Natural killer cell treated with Interleukin-12 subunit alpha and Interleukin-12 subunit beta and Interleukin-15 and Interleukin-18, amount 100 ng/mL, for 72 hours (primary cell): ENCODE data around the gene ACO1. TPM values are rescaled to one million over a fixed set of nuclear protein-coding genes. Genes with fewer than 3 reads are reported as not detected.

ENCODE experiments used
- ATAC-seq, 2 donors: fragments of 150-1000 bp; cut with Tn5 transposase in 1 of 2; sonication (Bioruptor Pico), chemical (Tn5 transposase) in 1 of 2; 2 replicates each; pipeline ENCODE4 v1.10.0; 2021
- DNase-seq: peaks from one replicate; pipeline ENCODE4 v3.0.0; 2022; ENCODE audit warnings: low spot score
- H3K27ac Mint-ChIP-seq, 2 donors: 1 replicate in 1 of 2; 2 replicates in 1 of 2; pipeline ENCODE4 v1.8.0; 2022; ENCODE audit warnings: mixed read lengths in 2 of 2, mild to moderate bottlenecking in 1 of 2, moderate library complexity in 1 of 2
- H3K27me3 Mint-ChIP-seq, 2 donors: 1 replicate in 1 of 2; 2 replicates in 1 of 2; pipeline ENCODE4 v1.8.0; 2022; ENCODE audit warnings: mixed read lengths in 2 of 2
- H3K36me3 Mint-ChIP-seq: one replicate; pipeline ENCODE4 v1.8.0; 2022; ENCODE audit warnings: mixed read lengths
- H3K4me1 Mint-ChIP-seq, 2 donors: 1 replicate in 1 of 2; 2 replicates in 1 of 2; pipeline ENCODE4 v1.8.0; 2022; ENCODE audit warnings: low read depth in 2 of 2, mixed read lengths in 2 of 2, mild to moderate bottlenecking in 1 of 2
- H3K4me3 Mint-ChIP-seq: one replicate; pipeline ENCODE4 v1.8.0; 2022; ENCODE audit warnings: mixed read lengths
- H3K9me3 Mint-ChIP-seq: 2 replicates; pipeline ENCODE4 v1.8.0; 2022; ENCODE audit warnings: mixed read lengths
- total RNA-seq, 2 donors: library from RNA; stranded (reverse); gene quantifications; one replicate each; pipeline ENCODE4 v1.2.3, GENCODE V29; 2022

Gene ACO1
- total RNA-seq, 2 donors from 2014 or later = 10.9 to 12.1 TPM

- Mint-ChIP-seq H3K9me3 (no peaks in the 10 kb centered on the region), H3K36me3 (no peaks in the 10 kb centered on the region), H3K27me3 (peaks cover 0 to 23% of the 10 kb centered on the region in 2 donors), H3K4me3 (no peak overlapping the region), H3K4me1 (no peaks in the 10 kb centered on the region), H3K27ac (no peak overlapping the region)
- ATAC-seq (no peak), DNase-seq (no peak)
Observed at GRCh38 chr9:32360983-32361673, 23.3 kb upstream of the ACO1 start.

- no peaks in the 10 kb centered on the region for H3K36me3 Mint-ChIP-seq
- no peak overlapping the region for H3K4me3 Mint-ChIP-seq
- DNase-seq = no peak
- ATAC-seq = no peak
- H3K27me3 Mint-ChIP-seq = peaks cover 6 to 10% of the 10 kb centered on the region in 2 donors
- H3K27ac Mint-ChIP-seq = no peak overlapping the region
- H3K9me3 Mint-ChIP-seq = no peaks in the 10 kb centered on the region
- no peaks in the 10 kb centered on the region for H3K4me1 Mint-ChIP-seq
Observed at GRCh38 chr9:32371279-32371678, 13.2 kb upstream of the ACO1 start.

- no peak overlapping the region for H3K27ac Mint-ChIP-seq
- H3K4me3 Mint-ChIP-seq = no peak overlapping the region
- H3K4me1 Mint-ChIP-seq = no peaks in the 10 kb centered on the region
- peaks cover 6 to 11% of the 10 kb centered on the region in 2 donors for H3K27me3 Mint-ChIP-seq
- H3K9me3 Mint-ChIP-seq = no peaks in the 10 kb centered on the region
- ATAC-seq = no peak
- DNase-seq = no peak
- no peaks in the 10 kb centered on the region for H3K36me3 Mint-ChIP-seq
Observed at GRCh38 chr9:32371679-32372078, 12.8 kb upstream of the ACO1 start.

GRCh38 chr9:32376285-32376684 lies 8.2 kb upstream of the ACO1 start:
- no peak for ATAC-seq
- no peaks in the 10 kb centered on the region for H3K9me3 Mint-ChIP-seq
- H3K4me1 Mint-ChIP-seq = peaks cover 4 to 5% of the 10 kb centered on the region in 2 donors
- peaks cover 15 to 20% of the 10 kb centered on the region in 2 donors for H3K27me3 Mint-ChIP-seq
- DNase-seq = no peak
- H3K36me3 Mint-ChIP-seq = no peaks in the 10 kb centered on the region
- no peak overlapping the region for H3K4me3 Mint-ChIP-seq
- H3K27ac Mint-ChIP-seq = no peak overlapping the region

GRCh38 chr9:32378496-32378895 lies 5.9 kb upstream of the ACO1 start:
- Mint-ChIP-seq H3K9me3 (no peaks in the 10 kb centered on the region), H3K27me3 (peaks cover 23 to 27% of the 10 kb centered on the region in 2 donors), H3K27ac (no peak overlapping the region), H3K4me3 (peak overlapping the region; percentile 33), H3K4me1 (peaks cover 5 to 8% of the 10 kb centered on the region in 2 donors), H3K36me3 (no peaks in the 10 kb centered on the region)
- peak; percentile 71 to 72 for ATAC-seq
- DNase-seq = no peak

- peak; percentile 76 to 80 for ATAC-seq
- H3K27ac Mint-ChIP-seq = no peak overlapping the region
- DNase-seq = peak; percentile 72
- peaks cover 23 to 27% of the 10 kb centered on the region in 2 donors for H3K27me3 Mint-ChIP-seq
- H3K9me3 Mint-ChIP-seq = no peaks in the 10 kb centered on the region
- H3K4me1 Mint-ChIP-seq = peaks cover 9 to 14% of the 10 kb centered on the region in 2 donors
- peak overlapping the region; percentile 33 for H3K4me3 Mint-ChIP-seq
- H3K36me3 Mint-ChIP-seq = no peaks in the 10 kb centered on the region
Observed at GRCh38 chr9:32378993-32379729, 5.3 kb upstream of the ACO1 start.

- Mint-ChIP-seq H3K36me3 (no peaks in the 10 kb centered on the region), H3K27me3 (peaks cover 23 to 25% of the 10 kb centered on the region in 2 donors)
Observed at GRCh38 chr9:32380944-32381343, 3.5 kb upstream of the ACO1 start.

GRCh38 chr9:32382565-32383320 lies 1.7 kb upstream of the ACO1 start:
- H3K36me3 Mint-ChIP-seq = no peaks in the 10 kb centered on the region
- H3K4me1 Mint-ChIP-seq = peaks cover 14 to 15% of the 10 kb centered on the region in 2 donors
- no peak for ATAC-seq
- no peaks in the 10 kb centered on the region for H3K9me3 Mint-ChIP-seq
- peaks cover 18 to 21% of the 10 kb centered on the region in 2 donors for H3K27me3 Mint-ChIP-seq
- DNase-seq = no peak
- peak overlapping the region; percentile 8 for H3K4me3 Mint-ChIP-seq
- no peak overlapping the region for H3K27ac Mint-ChIP-seq

More at GRCh38 chr9:32380944-32381343, 3.5 kb upstream of the ACO1 start:
- Mint-ChIP-seq H3K27ac (no peak overlapping the region), H3K4me3 (no peak overlapping the region), H3K4me1 (peaks cover 9 to 14% of the 10 kb centered on the region in 2 donors), H3K9me3 (no peaks in the 10 kb centered on the region)
- ATAC-seq = no peak
- DNase-seq = no peak

- no peaks in the 10 kb centered on the region for H3K9me3 Mint-ChIP-seq
- H3K36me3 Mint-ChIP-seq = no peaks in the 10 kb centered on the region
- peaks cover 13 to 15% of the 10 kb centered on the region in 2 donors for H3K4me1 Mint-ChIP-seq
- peaks cover 18 to 19% of the 10 kb centered on the region in 2 donors for H3K27me3 Mint-ChIP-seq
- peak overlapping the region; percentile 83 for H3K4me3 Mint-ChIP-seq
- DNase-seq (no peak), ATAC-seq (no peak)
- no peak overlapping the region for H3K27ac Mint-ChIP-seq
Observed at GRCh38 chr9:32384002-32384363, 460 bp upstream of the ACO1 start.

- no peak overlapping the region for H3K27ac Mint-ChIP-seq
- peaks cover 8 to 11% of the 10 kb centered on the region in 2 donors for H3K4me1 Mint-ChIP-seq
- DNase-seq (no peak), ATAC-seq (no peak)
- no peaks in the 10 kb centered on the region for H3K9me3 Mint-ChIP-seq
- H3K36me3 Mint-ChIP-seq = no peaks in the 10 kb centered on the region
- peak overlapping the region; percentile 83 for H3K4me3 Mint-ChIP-seq
- H3K27me3 Mint-ChIP-seq = peaks cover 14 to 18% of the 10 kb centered on the region in 2 donors
Observed at GRCh38 chr9:32385152-32385884, 875 bp downstream of the ACO1 start.

- no peak overlapping the region for H3K27ac Mint-ChIP-seq
- H3K4me3 Mint-ChIP-seq = no peak overlapping the region
- no peaks in the 10 kb centered on the region for H3K9me3 Mint-ChIP-seq
- ATAC-seq (no peak), DNase-seq (no peak)
- peaks cover 11 to 18% of the 10 kb centered on the region in 2 donors for H3K27me3 Mint-ChIP-seq
- peaks cover 8 to 11% of the 10 kb centered on the region in 2 donors for H3K4me1 Mint-ChIP-seq
- H3K36me3 Mint-ChIP-seq = no peaks in the 10 kb centered on the region
Observed at GRCh38 chr9:32385885-32386283, 1.4 kb downstream of the ACO1 start.

GRCh38 chr9:32387256-32387655 lies 2.8 kb downstream of the ACO1 start:
- DNase-seq (no peak), ATAC-seq (no peak)
- H3K9me3 Mint-ChIP-seq = no peaks in the 10 kb centered on the region
- H3K4me1 Mint-ChIP-seq = peaks cover 8 to 11% of the 10 kb centered on the region in 2 donors
- no peak overlapping the region for H3K27ac Mint-ChIP-seq
- no peak overlapping the region for H3K4me3 Mint-ChIP-seq
- no peaks in the 10 kb centered on the region for H3K36me3 Mint-ChIP-seq
- H3K27me3 Mint-ChIP-seq = peaks cover 6 to 10% of the 10 kb centered on the region in 2 donors

GRCh38 chr9:32389365-32389764 lies 4.9 kb downstream of the ACO1 start:
- ATAC-seq = no peak
- Mint-ChIP-seq H3K27me3 (no peaks in the 10 kb centered on the region), H3K27ac (no peak overlapping the region), H3K36me3 (no peaks in the 10 kb centered on the region), H3K4me3 (no peak overlapping the region), H3K9me3 (no peaks in the 10 kb centered on the region), H3K4me1 (peaks cover 0 to 5% of the 10 kb centered on the region in 2 donors)
- no peak for DNase-seq
